Glutamatergic neuron (in vitro differentiated cells): ENCODE results near the gene DLG2. TPM values are rescaled to one million over a fixed set of nuclear protein-coding genes. Genes with fewer than 3 reads are reported as not detected.

Experiments
- DNase-seq: peaks from one replicate; pipeline ENCODE4 v3.0.0; 2022
- H3K27ac Mint-ChIP-seq: one replicate; pipeline ENCODE4 v1.8.0; 2020; ENCODE audit warnings: mild to moderate bottlenecking, mixed read lengths, inconsistent platforms; ENCODE audit not compliant: unreplicated experiment
- H3K27me3 Mint-ChIP-seq: one replicate; pipeline ENCODE4 v1.8.0; 2020; ENCODE audit warnings: mild to moderate bottlenecking, moderate library complexity, mixed read lengths, inconsistent platforms; ENCODE audit not compliant: unreplicated experiment
- H3K36me3 Mint-ChIP-seq: one replicate; pipeline ENCODE4 v1.8.0; 2020; ENCODE audit warnings: mild to moderate bottlenecking, mixed read lengths, inconsistent platforms; ENCODE audit not compliant: unreplicated experiment
- H3K4me1 Mint-ChIP-seq: one replicate; pipeline ENCODE4 v1.8.0; 2020; ENCODE audit warnings: mild to moderate bottlenecking, low read depth, mixed read lengths, inconsistent platforms; ENCODE audit not compliant: unreplicated experiment
- H3K4me3 Mint-ChIP-seq: one replicate; pipeline ENCODE4 v1.8.0; 2020; ENCODE audit warnings: mild to moderate bottlenecking, mixed read lengths, inconsistent platforms; ENCODE audit not compliant: unreplicated experiment
- H3K9me3 Mint-ChIP-seq: one replicate; pipeline ENCODE4 v1.8.0; 2020; ENCODE audit warnings: mild to moderate bottlenecking, moderate library complexity, mixed read lengths, inconsistent platforms; ENCODE audit not compliant: unreplicated experiment
- CTCF ChIP-seq: fragments of 200-600 bp; sonication (generic); IDR thresholded peaks from one replicate; pipeline ENCODE4 v1.5.0; 2021; ENCODE audit not compliant: partially characterized antibody, unreplicated experiment
- total RNA-seq: library from RNA; stranded (reverse); fragmentation: NEBNext Ultra II Directional; extraction: Animal tissue kit (Norgen Biotek cat#: 25700); gene quantifications from one replicate; pipeline ENCODE4 v1.2.1, GENCODE V29; 2021; ENCODE audit not compliant: unreplicated experiment

DLG2 gene
- total RNA-seq, 1 donor from 2014 or later: 2.9 TPM

DNA sequence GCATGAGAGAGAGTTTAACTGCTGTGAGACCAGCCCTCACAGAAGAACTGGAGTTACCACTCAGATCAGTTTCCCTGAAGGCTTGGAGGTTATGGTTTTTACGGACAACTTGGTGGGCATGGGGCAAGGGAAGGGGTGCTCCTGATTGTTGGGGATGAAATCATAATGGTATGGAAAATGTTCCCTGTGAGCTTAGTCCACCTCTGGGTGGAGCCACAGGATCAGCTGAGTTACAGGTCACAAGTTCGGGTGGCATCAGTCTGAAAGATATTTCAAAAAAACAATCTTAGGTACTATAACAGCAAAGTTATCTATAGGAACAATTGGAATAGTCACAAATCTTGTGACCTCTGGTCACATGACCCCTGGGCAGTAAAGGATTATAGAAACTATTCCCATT, 162.9 kb downstream of the DLG2 start:
- no peaks in the 10 kb centered on the region for H3K36me3 Mint-ChIP-seq
- no peaks in the 10 kb centered on the region for H3K9me3 Mint-ChIP-seq
- no peak for DNase-seq
- H3K4me1 Mint-ChIP-seq: no peaks in the 10 kb centered on the region
- H3K27ac Mint-ChIP-seq: no peak overlapping the region
- no peaks in the 10 kb centered on the region for H3K27me3 Mint-ChIP-seq
- no peak for TF ChIP-seq CTCF
- H3K4me3 Mint-ChIP-seq: no peak overlapping the region

DNA sequence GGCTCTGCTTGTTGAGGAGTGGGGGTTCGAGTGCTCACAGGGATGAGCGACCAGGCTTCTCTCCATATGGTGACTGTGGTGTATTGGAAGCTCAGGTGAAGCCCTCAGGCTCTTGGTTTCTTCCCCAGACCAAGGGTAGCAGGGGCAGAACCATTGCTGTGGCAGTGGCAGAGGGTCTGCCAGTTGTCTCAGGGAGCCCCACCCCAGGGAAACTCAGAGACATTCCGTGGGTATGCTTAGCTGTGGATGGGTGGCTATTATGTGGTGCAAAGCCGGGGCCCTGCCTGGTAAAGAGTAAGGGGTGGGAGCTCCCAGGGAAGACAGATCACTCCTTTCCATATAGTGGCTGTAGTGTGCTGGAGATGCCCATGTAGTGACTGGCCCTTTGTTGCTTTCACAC, 167.8 kb downstream of the DLG2 start:
- peaks cover 7% of the 10 kb centered on the region for H3K36me3 Mint-ChIP-seq
- no peak for TF ChIP-seq CTCF
- DNase-seq: no peak
- no peak overlapping the region for H3K27ac Mint-ChIP-seq
- H3K9me3 Mint-ChIP-seq: peaks cover 2% of the 10 kb centered on the region
- H3K27me3 Mint-ChIP-seq: no peaks in the 10 kb centered on the region
- no peaks in the 10 kb centered on the region for H3K4me1 Mint-ChIP-seq
- no peak overlapping the region for H3K4me3 Mint-ChIP-seq

DNA sequence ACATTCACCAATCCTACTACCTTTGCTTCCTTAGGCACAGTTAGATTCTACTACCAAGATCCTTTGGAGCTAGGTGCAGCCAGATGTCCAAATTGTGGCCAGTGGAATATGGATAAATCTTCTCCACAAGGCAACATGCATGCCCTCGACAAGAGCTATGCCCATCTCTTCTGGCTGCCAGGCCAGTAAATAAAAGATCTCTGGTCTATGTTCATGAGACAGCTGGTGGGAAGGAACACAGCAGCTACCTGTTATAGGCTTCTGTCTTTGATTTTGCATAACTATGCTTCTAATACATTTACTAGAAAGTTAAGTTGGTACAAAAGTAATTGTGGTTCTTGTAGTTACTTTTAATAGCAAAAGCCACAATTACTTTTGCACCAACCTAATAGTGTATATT, 182.7 kb downstream of the DLG2 start:
- Mint-ChIP-seq H3K4me1 (no peaks in the 10 kb centered on the region), H3K36me3 (no peaks in the 10 kb centered on the region), H3K4me3 (no peak overlapping the region), H3K9me3 (no peaks in the 10 kb centered on the region), H3K27ac (no peak overlapping the region), H3K27me3 (no peaks in the 10 kb centered on the region)
- DNase-seq: no peak
- no peak for TF ChIP-seq CTCF

DNA sequence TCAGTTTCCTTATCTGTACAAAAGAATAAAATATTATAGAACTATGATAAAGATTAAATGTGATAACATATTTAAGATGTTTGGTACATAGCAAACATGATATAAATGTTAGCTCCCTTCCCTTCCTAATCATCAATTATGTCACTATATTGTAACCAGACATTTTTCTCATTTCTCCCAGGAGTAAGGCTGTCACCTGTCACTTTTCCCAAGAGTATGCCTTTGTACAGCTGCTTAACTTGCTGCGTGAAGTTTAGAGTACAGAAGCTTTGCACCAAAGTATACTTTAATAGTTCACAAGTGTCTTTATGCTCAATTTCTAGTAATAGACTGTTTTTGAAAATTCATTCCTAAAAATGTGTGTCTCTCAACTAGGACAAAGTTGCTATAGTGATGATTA, 186.9 kb downstream of the DLG2 start:
- Mint-ChIP-seq H3K9me3 (no peaks in the 10 kb centered on the region), H3K27ac (no peak overlapping the region), H3K36me3 (no peaks in the 10 kb centered on the region), H3K27me3 (no peaks in the 10 kb centered on the region), H3K4me3 (no peak overlapping the region), H3K4me1 (no peaks in the 10 kb centered on the region)
- TF ChIP-seq CTCF: no peak
- DNase-seq: no peak

GRCh38 chr11:85438328-85438727, 188.8 kb downstream of the DLG2 start:
- Mint-ChIP-seq H3K9me3 (peaks cover 2% of the 10 kb centered on the region), H3K4me1 (no peaks in the 10 kb centered on the region), H3K27ac (no peak overlapping the region), H3K27me3 (no peaks in the 10 kb centered on the region), H3K36me3 (no peaks in the 10 kb centered on the region), H3K4me3 (no peak overlapping the region)
- no peak for TF ChIP-seq CTCF
- no peak for DNase-seq
